HG03432 (cell line): ENCODE measurements around the gene SMIM7.

Experiments used
- ATAC-seq: cut with Tn5 transposase; IDR thresholded peaks from one replicate; pipeline ENCODE4 v1.9.1; 2021; ENCODE audit warnings: mild to moderate bottlenecking, moderate library complexity; ENCODE audit not compliant: unreplicated experiment

The SMIM7 gene

DNA sequence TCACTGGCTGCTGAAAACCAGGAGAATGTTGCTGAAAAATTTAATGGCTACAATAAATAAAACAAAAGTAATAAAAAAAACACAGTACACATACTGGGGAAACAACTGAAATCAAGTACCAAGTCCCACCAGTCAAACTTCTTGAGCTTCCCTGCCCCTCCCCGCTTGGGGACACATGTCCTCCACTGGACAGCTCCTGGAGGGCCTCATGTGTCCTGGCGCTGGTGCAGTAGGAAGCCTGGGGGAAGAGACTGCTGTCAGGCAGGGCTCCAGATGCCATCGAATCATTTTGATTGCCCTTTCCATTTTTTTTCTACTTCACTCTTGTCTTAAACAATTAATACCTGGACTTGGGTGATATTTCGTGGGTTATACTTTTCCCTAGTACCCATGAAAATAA lies 61.1 kb downstream of the SMIM7 start:
- no peak for ATAC-seq

DNA sequence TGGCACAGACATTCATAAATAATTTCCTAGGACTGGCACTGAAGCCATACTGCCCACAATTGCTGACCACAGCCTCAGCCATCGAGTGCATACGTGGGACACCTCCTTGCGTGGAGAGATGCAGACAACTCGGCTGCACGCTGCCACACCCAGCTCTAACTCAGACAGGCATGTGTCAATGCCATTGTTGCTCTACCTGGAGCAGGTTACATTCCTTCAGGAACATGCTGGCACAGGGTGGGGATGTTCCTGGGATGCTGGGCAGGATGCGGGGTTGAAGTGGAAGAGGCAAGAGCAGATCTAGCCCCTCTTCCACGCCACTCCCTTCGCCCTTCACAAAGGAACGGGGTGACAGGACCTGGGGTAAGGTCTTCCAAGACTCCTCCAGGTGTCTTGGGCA lies 63.5 kb downstream of the SMIM7 start:
- no peak for ATAC-seq
